ENCODE data around the gene GRN. TPM values are rescaled to one million over a fixed set of nuclear protein-coding genes. Genes with fewer than 3 reads are reported as not detected.

The GRN gene
- total and polyA plus RNA-seq, 2 of the 13 experiments (the other 11 are each of a cell fraction or from before 2014, with no cell fraction given) = 86.6 to 143 TPM

DNA sequence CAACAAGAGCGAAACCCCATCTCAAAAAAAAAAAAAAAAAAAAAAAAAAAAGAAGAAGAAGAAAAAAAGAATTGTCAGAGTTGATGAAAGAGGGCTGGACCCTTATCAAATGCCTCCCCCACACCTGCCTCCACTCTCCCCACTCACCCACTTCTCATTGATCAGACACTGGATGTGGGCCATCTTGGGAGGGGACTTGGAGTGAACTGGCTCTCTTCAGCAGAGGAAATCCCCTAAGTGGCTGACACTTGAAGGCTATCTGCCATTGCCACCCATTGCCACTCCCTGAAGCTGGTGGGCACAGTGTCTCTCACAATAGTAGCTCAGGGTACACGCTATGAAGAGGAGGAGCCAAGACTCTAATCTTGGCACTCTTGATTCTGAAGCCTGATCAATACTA is 42.7 kb downstream of the GRN start:
- in situ Hi-C loops (cut with HindIII; ENCODE audit: extremely low pct_ligation_motif_present, low pct_unique_long_range_greater_than_20kb) = no loop called here
- no peaks in the 10 kb centered on the region for H3K36me3 ChIP-seq (replicated peaks in 1 of 2; ENCODE audit: control insufficient read depth in 1 of 2, insufficient read depth in 2 of 2, low read length in 2 of 2)
- H3K4me2 ChIP-seq (ENCODE audit: low read depth, low read length) = no peak overlapping the region
- ChIA-PET CTCF (ENCODE audit: low intra/inter-chr PET ratio, low total read pairs) (no interaction called here), POLR2A (no interaction called here)
- H3K79me2 ChIP-seq (ENCODE audit: insufficient read depth, low read length) = no peaks in the 10 kb centered on the region
- intact Hi-C loops (cut with micrococcal nuclease; ENCODE audit: unreplicated experiment) = no loop called here
- WGBS (ENCODE audit: low lambda C conversion rate) = 47% methylated on average over 2 of the region's 2 CpGs
- no peaks in the 10 kb centered on the region for H4K20me1 ChIP-seq (ENCODE audit: insufficient read depth, low read length)
- no TSS peak for BruUV-seq (replicated peaks)
- no peak overlapping the region for H2AFZ ChIP-seq (ENCODE audit: low read length)
- peaks cover 9 to 33% of the 10 kb centered on the region in 2 experiments; a peak in 4 of 5 replicates for H3K27me3 ChIP-seq (ENCODE audit: control insufficient read depth in 1 of 2, insufficient read depth in 2 of 2, low read length in 2 of 2)
- no peak overlapping the region for H3K4me3 ChIP-seq (replicated peaks in 1 of 3; ENCODE audit: insufficient read depth in 1 of 3, low read depth in 2 of 3, low read length in 3 of 3)
- peaks cover 38% of the 10 kb centered on the region for H3K4me1 ChIP-seq (ENCODE audit: insufficient read depth, low read length)
- TF ChIP-seq TBX3 (IDR thresholded peaks at IDR 0.05; ENCODE audit: borderline replicate concordance) (no peak), ZNF256 (CRISPR knock-in tag; conservative IDR thresholded peaks at IDR 0.05) (no peak), EZH2 (conservative IDR thresholded peaks at IDR 0.05; ENCODE audit: low read depth, low read length) (no peak), ZSCAN22 (CRISPR knock-in tag; IDR thresholded peaks at IDR 0.05) (no peak)
- TF ChIP-seq, protein P1, sequence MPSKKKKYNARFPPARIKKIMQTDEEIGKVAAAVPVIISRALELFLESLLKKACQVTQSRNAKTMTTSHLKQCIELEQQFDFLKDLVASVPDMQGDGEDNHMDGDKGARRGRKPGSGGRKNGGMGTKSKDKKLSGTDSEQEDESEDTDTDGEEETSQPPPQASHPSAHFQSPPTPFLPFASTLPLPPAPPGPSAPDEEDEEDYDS (CRISPR knock-in tag; IDR thresholded peaks at IDR 0.05) = no peak
- TF ChIP-seq, protein P2, sequence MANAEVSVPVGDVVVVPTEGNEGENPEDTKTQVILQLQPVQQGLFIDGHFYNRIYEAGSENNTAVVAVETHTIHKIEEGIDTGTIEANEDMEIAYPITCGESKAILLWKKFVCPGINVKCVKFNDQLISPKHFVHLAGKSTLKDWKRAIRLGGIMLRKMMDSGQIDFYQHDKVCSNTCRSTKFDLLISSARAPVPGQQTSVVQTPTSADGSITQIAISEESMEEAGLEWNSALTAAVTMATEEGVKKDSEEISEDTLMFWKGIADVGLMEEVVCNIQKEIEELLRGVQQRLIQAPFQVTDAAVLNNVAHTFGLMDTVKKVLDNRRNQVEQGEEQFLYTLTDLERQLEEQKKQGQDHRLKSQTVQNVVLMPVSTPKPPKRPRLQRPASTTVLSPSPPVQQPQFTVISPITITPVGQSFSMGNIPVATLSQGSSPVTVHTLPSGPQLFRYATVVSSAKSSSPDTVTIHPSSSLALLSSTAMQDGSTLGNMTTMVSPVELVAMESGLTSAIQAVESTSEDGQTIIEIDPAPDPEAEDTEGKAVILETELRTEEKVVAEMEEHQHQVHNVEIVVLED (CRISPR knock-in tag; IDR thresholded peaks at IDR 0.05; ENCODE audit: borderline replicate concordance) = no peak
- TF ChIP-seq, protein P3, sequence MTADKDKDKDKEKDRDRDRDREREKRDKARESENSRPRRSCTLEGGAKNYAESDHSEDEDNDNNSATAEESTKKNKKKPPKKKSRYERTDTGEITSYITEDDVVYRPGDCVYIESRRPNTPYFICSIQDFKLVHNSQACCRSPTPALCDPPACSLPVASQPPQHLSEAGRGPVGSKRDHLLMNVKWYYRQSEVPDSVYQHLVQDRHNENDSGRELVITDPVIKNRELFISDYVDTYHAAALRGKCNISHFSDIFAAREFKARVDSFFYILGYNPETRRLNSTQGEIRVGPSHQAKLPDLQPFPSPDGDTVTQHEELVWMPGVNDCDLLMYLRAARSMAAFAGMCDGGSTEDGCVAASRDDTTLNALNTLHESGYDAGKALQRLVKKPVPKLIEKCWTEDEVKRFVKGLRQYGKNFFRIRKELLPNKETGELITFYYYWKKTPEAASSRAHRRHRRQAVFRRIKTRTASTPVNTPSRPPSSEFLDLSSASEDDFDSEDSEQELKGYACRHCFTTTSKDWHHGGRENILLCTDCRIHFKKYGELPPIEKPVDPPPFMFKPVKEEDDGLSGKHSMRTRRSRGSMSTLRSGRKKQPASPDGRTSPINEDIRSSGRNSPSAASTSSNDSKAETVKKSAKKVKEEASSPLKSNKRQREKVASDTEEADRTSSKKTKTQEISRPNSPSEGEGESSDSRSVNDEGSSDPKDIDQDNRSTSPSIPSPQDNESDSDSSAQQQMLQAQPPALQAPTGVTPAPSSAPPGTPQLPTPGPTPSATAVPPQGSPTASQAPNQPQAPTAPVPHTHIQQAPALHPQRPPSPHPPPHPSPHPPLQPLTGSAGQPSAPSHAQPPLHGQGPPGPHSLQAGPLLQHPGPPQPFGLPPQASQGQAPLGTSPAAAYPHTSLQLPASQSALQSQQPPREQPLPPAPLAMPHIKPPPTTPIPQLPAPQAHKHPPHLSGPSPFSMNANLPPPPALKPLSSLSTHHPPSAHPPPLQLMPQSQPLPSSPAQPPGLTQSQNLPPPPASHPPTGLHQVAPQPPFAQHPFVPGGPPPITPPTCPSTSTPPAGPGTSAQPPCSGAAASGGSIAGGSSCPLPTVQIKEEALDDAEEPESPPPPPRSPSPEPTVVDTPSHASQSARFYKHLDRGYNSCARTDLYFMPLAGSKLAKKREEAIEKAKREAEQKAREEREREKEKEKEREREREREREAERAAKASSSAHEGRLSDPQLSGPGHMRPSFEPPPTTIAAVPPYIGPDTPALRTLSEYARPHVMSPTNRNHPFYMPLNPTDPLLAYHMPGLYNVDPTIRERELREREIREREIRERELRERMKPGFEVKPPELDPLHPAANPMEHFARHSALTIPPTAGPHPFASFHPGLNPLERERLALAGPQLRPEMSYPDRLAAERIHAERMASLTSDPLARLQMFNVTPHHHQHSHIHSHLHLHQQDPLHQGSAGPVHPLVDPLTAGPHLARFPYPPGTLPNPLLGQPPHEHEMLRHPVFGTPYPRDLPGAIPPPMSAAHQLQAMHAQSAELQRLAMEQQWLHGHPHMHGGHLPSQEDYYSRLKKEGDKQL (CRISPR knock-in tag; IDR thresholded peaks at IDR 0.05; ENCODE audit: low read depth) = no peak
- H3K27ac ChIP-seq (ENCODE audit: extremely low read length, insufficient read depth, low read length) = no peak overlapping the region
- no peak for FAIRE-seq
- no peak for ATAC-seq
- DNase-seq (ENCODE audit: low spot score) = no peak
- H3K9ac ChIP-seq (ENCODE audit: insufficient read depth, low read depth, low read length) = no peak overlapping the region
- no peaks in the 10 kb centered on the region for H3K9me3 ChIP-seq (ENCODE audit: low read length)
